HepG2 (cell line): ENCODE measurements around the gene PARD3. TPM values are rescaled to one million over a fixed set of nuclear protein-coding genes. Genes with fewer than 3 reads are reported as not detected.

ENCODE experiments used
- AKAP8 ChIP-seq: sonication (generic); formaldehyde crosslinking; IDR thresholded peaks from 2 replicates; pipeline ENCODE4 v1.5.1; 2020; ENCODE audit warnings: mild to moderate bottlenecking, missing genetic modification reagents
- BCL6 ChIP-seq: IDR thresholded peaks from 2 replicates; pipeline ENCODE4 v1.6.1; 2016; ENCODE audit warnings: missing genetic modification reagents, missing compliant biosample characterization
- ELF4 ChIP-seq: sonication (generic); formaldehyde crosslinking; IDR thresholded peaks from 2 replicates; pipeline ENCODE4 v1.5.0; 2020; ENCODE audit warnings: missing genetic modification reagents, mild to moderate bottlenecking, moderate library complexity, borderline replicate concordance
- FOXM1 ChIP-seq: sonication (generic); formaldehyde crosslinking; IDR thresholded peaks from 2 replicates; pipeline ENCODE4 v1.5.0; 2020; ENCODE audit warnings: missing genetic modification reagents
- HNRNPK ChIP-seq: fragments of 200-400 bp; formaldehyde crosslinking; IDR thresholded peaks from 2 replicates; pipeline ENCODE4 v1.6.1; 2018; ENCODE audit warnings: low read length, low read depth, moderate library complexity, mild to moderate bottlenecking; ENCODE audit not compliant: poor library complexity, severe bottlenecking
- JARID2 ChIP-seq: sonication (generic); formaldehyde crosslinking; IDR thresholded peaks from 2 replicates; pipeline ENCODE4 v1.8.1; 2023; ENCODE audit warnings: missing genetic modification reagents, inconsistent platforms; ENCODE audit not compliant: insufficient replicate concordance
- KAT8 ChIP-seq: IDR thresholded peaks from 2 replicates; pipeline ENCODE4 v1.6.1; 2016; ENCODE audit warnings: missing genetic modification reagents, missing compliant biosample characterization
- NKX3-1 ChIP-seq: sonication (generic); formaldehyde crosslinking; IDR thresholded peaks from 2 replicates; pipeline ENCODE4 v1.5.0; 2020; ENCODE audit warnings: missing genetic modification reagents
- NR2F6 ChIP-seq, 2 experiments: IDR thresholded peaks; 2 replicates each; pipeline ENCODE4 v1.6.1; 2016; ENCODE audit warnings: antibody characterized with exemption in 1 of 2, mild to moderate bottlenecking in 1 of 2
- TCF12 ChIP-seq, 2 experiments: fragments of 450-650 bp in 1 of 2; sonication (generic) in 1 of 2; formaldehyde crosslinking in 1 of 2; IDR thresholded peaks; 2 replicates each; pipeline versions ENCODE4 v1.6.1 to v1.8.0; 2017 to 2022; ENCODE audit warnings: antibody characterized with exemption in 1 of 2, mild to moderate bottlenecking in 1 of 2, missing genetic modification reagents in 1 of 2, moderate library complexity in 1 of 2
- ZBTB21 ChIP-seq: sonication (generic); formaldehyde crosslinking; IDR thresholded peaks from 2 replicates; pipeline ENCODE4 v1.4.0; 2020; ENCODE audit warnings: missing genetic modification reagents
- ZNF33A ChIP-seq: sonication (generic); formaldehyde crosslinking; IDR thresholded peaks from 2 replicates; pipeline ENCODE4 v1.5.1; 2020; ENCODE audit warnings: missing genetic modification reagents, mild to moderate bottlenecking, moderate library complexity, borderline replicate concordance
- ZNF598 ChIP-seq: sonication (generic); formaldehyde crosslinking; IDR thresholded peaks from 2 replicates; pipeline ENCODE4 v1.5.1; 2020; ENCODE audit warnings: mild to moderate bottlenecking, missing genetic modification reagents, borderline replicate concordance
- ZNF616 ChIP-seq: sonication (generic); formaldehyde crosslinking; IDR thresholded peaks from 2 replicates; pipeline ENCODE4 v1.5.0; 2020; ENCODE audit warnings: low read depth, mild to moderate bottlenecking, missing genetic modification reagents
- polyA plus RNA-seq, 8 experiments: library from polyadenylated mRNA; depleted of rRNA in 3 of 8; stranded (reverse) in 7 of 8; unstranded in 1 of 8; fragments of >200 nt; fragmentation: Illumina TruSeq in 4 of 8; extraction: Trizol in 4 of 8; gene quantifications; 2 replicates each; pipeline versions ENCODE4 v1.2.1 to v1.2.3, GENCODE V29; 2011 to 2016; ENCODE audit warnings: low read depth in 4 of 8, missing spikeins in 1 of 8, mixed read lengths in 1 of 8; ENCODE audit not compliant: insufficient read depth in 1 of 8
- total RNA-seq, 5 experiments: library from RNA; depleted of rRNA; stranded (reverse); fragments of >200 nt; fragmentation: Illumina TruSeq; extraction: Trizol; gene quantifications; 2 replicates each; pipeline ENCODE4 v1.2.3, GENCODE V29; 2016; ENCODE audit warnings: low read depth in 1 of 5
- TF ChIP-seq, protein P1 (sequence below): sonication (generic); formaldehyde crosslinking; IDR thresholded peaks from 2 replicates; pipeline ENCODE4 v1.4.0; 2020; ENCODE audit warnings: missing genetic modification reagents
- TF ChIP-seq, protein P2 (sequence below): sonication (generic); formaldehyde crosslinking; IDR thresholded peaks from 2 replicates; pipeline ENCODE4 v1.4.0; 2020; ENCODE audit warnings: mild to moderate bottlenecking, missing genetic modification reagents
- TF ChIP-seq, protein P3 (sequence below): sonication (generic); formaldehyde crosslinking; IDR thresholded peaks from 2 replicates; pipeline ENCODE4 v1.4.0; 2020; ENCODE audit warnings: missing genetic modification reagents
- TF ChIP-seq, protein P4 (sequence below): sonication (generic); formaldehyde crosslinking; IDR thresholded peaks from 2 replicates; pipeline ENCODE4 v1.4.0; 2020; ENCODE audit warnings: missing genetic modification reagents; ENCODE audit errors: not compliant biosample characterization
- TF ChIP-seq, protein P5 (sequence below): sonication (generic); formaldehyde crosslinking; conservative IDR thresholded peaks from 2 replicates; pipeline ENCODE4 v1.4.0; 2020; ENCODE audit warnings: missing genetic modification reagents

PARD3 gene
- total and polyA plus RNA-seq, 2 of the 13 experiments (the other 11 are each of a cell fraction or from before 2014, with no cell fraction given), result 40.9 to 60.0 TPM

DNA sequence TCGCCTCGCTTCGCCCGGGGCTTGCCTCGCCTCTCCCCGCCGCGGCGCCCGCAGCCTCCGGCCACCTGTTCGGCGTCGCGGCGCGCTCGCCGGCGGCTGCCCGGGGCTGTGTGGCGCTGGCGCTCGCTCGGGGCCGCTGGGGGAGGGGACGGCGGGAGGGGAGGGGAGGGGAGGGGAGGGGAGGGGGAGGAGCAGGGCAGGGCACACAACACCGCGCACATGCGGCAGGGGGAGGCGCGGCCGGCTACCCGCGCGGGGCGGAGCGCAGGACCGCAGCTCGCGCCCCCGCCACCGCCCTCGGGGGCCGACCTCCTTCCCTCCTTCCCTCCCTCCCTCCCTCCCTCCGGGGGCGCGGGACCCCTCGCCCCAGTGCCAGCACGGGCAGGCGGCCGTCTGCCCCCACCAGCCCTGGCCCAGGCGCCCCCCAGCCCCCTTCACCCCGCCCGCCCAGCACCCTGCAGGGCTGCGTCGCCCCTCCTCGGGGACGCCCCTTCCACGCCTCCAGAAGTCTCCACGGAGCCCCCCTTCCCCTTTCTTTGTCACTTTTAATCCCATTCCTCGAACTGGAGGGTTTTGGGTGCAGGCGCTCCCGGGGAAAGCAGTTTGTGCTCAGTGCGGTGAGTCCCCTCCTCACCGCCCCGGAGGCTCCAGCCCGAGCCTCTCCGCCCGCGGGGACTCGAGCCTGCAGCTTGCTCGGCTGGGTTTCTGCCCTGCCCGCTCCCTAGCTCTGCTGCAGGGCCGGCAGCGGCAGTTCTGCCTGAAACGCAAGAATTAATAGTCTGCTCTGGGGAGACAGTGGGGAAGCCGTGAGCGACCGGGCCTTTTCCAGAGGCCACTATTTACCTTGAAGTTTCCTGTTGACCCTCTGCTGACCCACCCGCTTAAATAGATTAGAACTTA, at the start of gene PARD3 (continued):
- TF ChIP-seq, protein P1, sequence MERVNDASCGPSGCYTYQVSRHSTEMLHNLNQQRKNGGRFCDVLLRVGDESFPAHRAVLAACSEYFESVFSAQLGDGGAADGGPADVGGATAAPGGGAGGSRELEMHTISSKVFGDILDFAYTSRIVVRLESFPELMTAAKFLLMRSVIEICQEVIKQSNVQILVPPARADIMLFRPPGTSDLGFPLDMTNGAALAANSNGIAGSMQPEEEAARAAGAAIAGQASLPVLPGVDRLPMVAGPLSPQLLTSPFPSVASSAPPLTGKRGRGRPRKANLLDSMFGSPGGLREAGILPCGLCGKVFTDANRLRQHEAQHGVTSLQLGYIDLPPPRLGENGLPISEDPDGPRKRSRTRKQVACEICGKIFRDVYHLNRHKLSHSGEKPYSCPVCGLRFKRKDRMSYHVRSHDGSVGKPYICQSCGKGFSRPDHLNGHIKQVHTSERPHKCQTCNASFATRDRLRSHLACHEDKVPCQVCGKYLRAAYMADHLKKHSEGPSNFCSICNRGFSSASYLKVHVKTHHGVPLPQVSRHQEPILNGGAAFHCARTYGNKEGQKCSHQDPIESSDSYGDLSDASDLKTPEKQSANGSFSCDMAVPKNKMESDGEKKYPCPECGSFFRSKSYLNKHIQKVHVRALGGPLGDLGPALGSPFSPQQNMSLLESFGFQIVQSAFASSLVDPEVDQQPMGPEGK (CRISPR knock-in tag), result peak; percentile 72
- TF ChIP-seq NKX3-1 (CRISPR knock-in tag), result no peak
- peak; percentile 99 for TF ChIP-seq HNRNPK
- TF ChIP-seq JARID2 (CRISPR knock-in tag), result no peak
- no peak for TF ChIP-seq BCL6 (CRISPR knock-in tag)
- TF ChIP-seq, protein P2, sequence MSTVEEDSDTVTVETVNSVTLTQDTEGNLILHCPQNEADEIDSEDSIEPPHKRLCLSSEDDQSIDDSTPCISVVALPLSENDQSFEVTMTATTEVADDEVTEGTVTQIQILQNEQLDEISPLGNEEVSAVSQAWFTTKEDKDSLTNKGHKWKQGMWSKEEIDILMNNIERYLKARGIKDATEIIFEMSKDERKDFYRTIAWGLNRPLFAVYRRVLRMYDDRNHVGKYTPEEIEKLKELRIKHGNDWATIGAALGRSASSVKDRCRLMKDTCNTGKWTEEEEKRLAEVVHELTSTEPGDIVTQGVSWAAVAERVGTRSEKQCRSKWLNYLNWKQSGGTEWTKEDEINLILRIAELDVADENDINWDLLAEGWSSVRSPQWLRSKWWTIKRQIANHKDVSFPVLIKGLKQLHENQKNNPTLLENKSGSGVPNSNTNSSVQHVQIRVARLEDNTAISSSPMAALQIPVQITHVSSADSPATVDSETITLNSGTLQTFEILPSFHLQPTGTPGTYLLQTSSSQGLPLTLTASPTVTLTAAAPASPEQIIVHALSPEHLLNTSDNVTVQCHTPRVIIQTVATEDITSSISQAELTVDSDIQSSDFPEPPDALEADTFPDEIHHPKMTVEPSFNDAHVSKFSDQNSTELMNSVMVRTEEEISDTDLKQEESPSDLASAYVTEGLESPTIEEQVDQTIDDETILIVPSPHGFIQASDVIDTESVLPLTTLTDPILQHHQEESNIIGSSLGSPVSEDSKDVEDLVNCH (CRISPR knock-in tag), result no peak
- TF ChIP-seq FOXM1 (CRISPR knock-in tag), result no peak
- no peak for TF ChIP-seq ZNF33A (CRISPR knock-in tag)
- TF ChIP-seq, protein P3, sequence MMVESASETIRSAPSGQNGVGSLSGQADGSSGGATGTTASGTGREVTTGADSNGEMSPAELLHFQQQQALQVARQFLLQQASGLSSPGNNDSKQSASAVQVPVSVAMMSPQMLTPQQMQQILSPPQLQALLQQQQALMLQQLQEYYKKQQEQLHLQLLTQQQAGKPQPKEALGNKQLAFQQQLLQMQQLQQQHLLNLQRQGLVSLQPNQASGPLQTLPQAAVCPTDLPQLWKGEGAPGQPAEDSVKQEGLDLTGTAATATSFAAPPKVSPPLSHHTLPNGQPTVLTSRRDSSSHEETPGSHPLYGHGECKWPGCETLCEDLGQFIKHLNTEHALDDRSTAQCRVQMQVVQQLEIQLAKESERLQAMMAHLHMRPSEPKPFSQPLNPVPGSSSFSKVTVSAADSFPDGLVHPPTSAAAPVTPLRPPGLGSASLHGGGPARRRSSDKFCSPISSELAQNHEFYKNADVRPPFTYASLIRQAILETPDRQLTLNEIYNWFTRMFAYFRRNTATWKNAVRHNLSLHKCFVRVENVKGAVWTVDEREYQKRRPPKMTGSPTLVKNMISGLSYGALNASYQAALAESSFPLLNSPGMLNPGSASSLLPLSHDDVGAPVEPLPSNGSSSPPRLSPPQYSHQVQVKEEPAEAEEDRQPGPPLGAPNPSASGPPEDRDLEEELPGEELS, result no peak
- TF ChIP-seq TCF12 (IDR thresholded peaks at IDR 0.05), result no peak
- TF ChIP-seq TCF12 (CRISPR knock-in tag; IDR thresholded peaks at IDR 0.05), result 0 out of 2 replicates have a peak, but pooled peaks have one; percentile 15
- no peak for TF ChIP-seq NR2F6 (IDR thresholded peaks at IDR 0.05)
- TF ChIP-seq NR2F6 (CRISPR knock-in tag; IDR thresholded peaks at IDR 0.05), result no peak
- TF ChIP-seq, protein P4, sequence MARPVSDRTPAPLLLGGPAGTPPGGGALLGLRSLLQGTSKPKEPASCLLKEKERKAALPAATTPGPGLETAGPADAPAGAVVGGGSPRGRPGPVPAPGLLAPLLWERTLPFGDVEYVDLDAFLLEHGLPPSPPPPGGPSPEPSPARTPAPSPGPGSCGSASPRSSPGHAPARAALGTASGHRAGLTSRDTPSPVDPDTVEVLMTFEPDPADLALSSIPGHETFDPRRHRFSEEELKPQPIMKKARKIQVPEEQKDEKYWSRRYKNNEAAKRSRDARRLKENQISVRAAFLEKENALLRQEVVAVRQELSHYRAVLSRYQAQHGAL (CRISPR knock-in tag), result no peak
- TF ChIP-seq ZNF616 (CRISPR knock-in tag), result no peak
- no peak for TF ChIP-seq ELF4 (CRISPR knock-in tag)
- TF ChIP-seq AKAP8 (CRISPR knock-in tag), result no peak
- TF ChIP-seq ZBTB21 (CRISPR knock-in tag), result no peak
- TF ChIP-seq, protein P5, sequence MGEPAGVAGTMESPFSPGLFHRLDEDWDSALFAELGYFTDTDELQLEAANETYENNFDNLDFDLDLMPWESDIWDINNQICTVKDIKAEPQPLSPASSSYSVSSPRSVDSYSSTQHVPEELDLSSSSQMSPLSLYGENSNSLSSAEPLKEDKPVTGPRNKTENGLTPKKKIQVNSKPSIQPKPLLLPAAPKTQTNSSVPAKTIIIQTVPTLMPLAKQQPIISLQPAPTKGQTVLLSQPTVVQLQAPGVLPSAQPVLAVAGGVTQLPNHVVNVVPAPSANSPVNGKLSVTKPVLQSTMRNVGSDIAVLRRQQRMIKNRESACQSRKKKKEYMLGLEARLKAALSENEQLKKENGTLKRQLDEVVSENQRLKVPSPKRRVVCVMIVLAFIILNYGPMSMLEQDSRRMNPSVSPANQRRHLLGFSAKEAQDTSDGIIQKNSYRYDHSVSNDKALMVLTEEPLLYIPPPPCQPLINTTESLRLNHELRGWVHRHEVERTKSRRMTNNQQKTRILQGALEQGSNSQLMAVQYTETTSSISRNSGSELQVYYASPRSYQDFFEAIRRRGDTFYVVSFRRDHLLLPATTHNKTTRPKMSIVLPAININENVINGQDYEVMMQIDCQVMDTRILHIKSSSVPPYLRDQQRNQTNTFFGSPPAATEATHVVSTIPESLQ (CRISPR knock-in tag), result no peak
- TF ChIP-seq ZNF598 (CRISPR knock-in tag), result no peak
- TF ChIP-seq KAT8 (CRISPR knock-in tag), result no peak
